GM19372 (cell line): ENCODE measurements around the gene PTTG2.
"Not testable (repeated sequence)": the region's sequence is repeated elsewhere in the genome, so short reads cannot be mapped to it uniquely, and the experiment has no call there.

ENCODE experiments used
- ATAC-seq: cut with Tn5 transposase; IDR thresholded peaks from one replicate; pipeline ENCODE4 v1.9.1; 2021; ENCODE audit warnings: mild to moderate bottlenecking, low read depth, moderate library complexity; ENCODE audit not compliant: unreplicated experiment

PTTG2 gene

DNA sequence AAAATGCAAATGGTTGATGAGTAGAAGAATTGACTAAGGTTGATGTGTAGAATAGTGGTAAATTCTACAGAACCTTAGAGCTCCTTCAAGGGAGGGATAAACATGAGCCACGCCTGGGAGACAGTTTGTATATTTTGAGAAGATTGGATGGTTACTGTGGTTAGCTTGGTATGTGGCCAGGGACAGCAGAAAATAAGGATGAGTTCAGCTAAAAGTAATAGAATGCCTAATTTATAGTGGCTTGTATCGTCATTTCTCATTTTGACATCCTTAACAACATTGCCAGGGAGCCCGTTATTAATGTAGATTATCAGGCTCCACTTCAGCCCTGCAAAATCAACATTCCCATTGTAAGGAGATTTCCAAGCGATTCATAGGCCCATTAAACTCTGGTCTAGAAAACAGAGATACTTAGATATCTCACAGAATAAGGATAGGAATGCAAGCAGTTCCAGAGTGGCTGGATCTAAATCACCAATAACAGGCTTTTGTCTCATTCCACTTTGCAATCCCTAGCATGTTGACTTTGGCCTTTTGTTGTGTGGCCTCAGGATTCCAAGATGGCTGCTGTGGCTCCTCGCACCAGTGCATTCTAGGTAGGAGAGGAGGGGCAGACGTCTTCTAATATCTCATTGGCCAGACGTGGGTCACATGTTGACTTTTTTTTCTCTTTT, 6.4 kb upstream of the PTTG2 start:
- ATAC-seq = no peak

DNA sequence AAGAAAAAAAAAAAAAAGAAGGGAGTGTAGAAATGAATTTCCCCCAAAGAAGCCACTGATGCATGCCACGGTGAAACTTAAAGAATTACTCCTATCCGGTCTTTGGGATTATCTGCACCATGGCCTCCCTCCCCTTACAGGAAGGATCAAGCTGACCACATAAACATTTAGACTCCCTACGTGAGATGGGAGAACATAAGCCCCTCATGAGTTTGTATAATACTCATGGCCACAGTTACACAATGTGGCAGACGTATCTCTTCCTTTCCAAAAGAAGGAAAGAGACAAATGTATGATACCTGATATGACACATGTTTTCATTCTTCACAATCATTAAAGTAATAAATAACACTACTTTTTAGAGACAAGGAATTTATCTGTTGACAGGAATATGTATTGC, 3.3 kb upstream of the PTTG2 start:
- ATAC-seq = no peak

- no peak for ATAC-seq
Observed at GRCh38 chr4:37958932-37959331, 1.3 kb upstream of the PTTG2 start.

DNA sequence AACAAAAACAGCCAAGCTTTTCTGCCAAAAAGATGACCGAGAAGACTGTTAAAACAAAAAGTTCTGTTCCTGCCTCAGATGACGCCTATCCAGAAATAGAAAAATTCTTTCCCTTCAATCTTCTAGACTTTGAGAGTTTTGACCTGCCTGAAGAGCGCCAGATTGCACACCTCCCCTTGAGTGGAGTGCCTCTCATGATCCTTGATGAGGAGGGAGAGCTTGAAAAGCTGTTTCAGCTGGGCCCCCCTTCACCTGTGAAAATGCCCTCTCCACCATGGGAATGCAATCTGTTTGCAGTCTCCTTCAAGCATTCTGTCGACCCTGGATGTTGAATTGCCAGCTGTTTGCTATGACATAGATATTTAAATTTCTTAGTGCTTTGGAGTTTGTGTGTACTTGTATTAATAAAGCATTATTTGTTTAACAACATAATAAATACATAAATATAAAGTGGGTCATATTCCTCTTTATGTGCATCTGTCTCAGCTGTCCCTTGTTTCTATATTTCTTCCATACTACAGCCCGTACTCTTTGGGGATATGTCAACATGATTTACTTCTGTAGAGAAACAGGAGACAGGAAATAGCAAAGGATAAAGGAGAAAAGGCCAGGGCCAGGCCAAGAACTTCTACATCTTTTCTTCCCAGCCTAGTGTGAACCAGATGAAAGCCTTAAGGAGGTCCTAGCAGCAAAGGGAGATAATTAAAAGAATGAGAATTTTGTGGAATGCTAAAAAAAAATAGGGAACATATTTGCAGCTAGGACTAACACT, 667 bp downstream of the PTTG2 start:
- ATAC-seq = no peak

DNA sequence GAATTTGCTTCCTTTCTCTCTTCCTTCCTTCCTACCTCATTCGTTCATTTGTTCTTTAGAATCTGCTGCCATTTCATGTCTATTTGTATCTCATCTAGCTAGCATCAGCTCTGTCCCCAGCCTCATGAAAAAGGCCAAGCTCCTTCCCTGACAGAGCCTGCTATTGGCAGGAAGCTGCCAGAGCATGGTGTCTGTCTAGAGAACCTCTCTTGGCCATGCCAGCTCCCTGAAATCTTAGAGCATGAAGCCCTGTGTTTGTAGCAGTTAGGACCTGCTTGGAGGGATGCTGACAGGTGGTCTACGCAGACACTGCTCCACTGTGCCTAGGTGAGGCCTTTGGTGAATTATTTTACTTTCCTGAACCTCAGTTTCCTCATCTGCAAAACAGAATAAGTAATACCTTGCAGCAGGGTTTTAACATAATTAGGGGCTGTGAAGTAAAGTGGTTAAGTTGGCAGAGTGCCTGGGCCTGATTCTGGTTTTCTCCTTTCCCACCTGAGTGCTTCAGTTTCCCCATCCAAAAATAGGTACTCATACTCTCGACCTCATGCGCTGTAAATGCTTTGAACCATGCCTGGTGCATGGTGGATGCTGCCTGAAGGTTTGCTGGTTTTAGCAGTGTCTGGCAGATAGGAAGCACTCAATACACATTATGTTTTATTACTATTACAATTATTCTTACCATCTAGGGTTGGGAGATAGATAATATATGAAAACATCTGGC, 4.7 kb downstream of the PTTG2 start:
- no peak for ATAC-seq

- no peak for ATAC-seq
Observed at GRCh38 chr4:37966044-37966443, 5.8 kb downstream of the PTTG2 start.

GRCh38 chr4:37967736-37968135, 7.5 kb downstream of the PTTG2 start:
- ATAC-seq = no peak

DNA sequence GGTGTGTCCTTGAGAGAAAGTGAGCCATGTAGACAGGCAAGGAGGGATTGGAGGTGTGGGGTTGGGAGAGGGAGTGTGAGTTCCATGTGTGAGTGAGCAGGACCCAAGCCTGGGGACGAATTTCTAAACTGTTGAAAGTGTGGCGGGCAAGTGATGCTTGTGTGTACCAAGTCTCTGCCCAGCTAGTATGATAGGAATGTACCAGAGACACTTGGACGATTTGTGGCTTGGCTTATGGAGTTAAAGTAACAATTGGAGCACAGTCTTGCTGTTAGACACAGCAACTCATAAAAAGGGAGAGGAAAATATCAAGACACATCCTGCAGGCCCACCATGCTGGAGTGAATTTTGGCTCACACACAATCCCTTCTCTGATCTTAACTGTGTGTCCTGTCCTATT, 8.5 kb downstream of the PTTG2 start:
- no peak for ATAC-seq

- ATAC-seq = no peak
Observed at GRCh38 chr4:37970702-37971101, 10.5 kb downstream of the PTTG2 start.

DNA sequence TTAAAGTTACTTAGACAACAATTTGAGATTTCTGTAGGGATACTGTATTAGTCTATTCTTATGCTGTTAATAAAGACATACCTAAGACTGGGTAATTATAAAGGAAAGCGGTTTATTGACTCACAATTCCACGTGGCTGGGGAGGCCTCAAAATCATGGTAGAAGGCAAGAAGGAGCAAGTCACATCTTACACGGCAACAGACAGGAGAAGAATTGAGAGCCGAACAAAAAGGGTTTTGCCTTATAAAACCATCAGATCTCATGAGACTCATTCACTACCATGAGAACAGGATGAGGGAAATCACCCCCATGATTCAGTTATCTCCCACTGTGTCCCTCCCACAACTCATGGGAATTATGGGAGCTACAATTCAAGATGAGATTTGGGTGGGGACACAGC, 11.0 kb downstream of the PTTG2 start:
- ATAC-seq = no peak

DNA sequence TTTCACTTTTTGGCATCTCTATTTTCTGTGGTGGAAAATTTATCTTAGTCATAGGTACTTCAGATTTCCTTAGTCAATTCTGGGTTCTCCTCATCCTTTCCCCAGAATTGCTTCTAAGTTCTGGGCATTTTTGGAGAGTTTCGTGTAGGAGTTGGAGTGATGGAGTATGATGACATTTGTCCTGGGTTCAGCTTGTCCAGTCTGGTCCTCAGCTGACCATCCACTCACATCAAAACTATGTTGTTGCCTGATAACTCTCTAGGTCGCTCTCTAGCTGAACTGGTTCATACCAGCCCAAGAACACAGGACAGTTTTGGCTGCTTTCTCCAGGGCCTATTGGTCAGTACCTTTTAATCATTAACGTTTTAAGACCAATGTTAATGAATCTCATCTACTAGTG, 13.2 kb downstream of the PTTG2 start:
- ATAC-seq = no peak

- ATAC-seq = not testable (repeated sequence)
Observed at GRCh38 chr4:37975321-37975822, 15.2 kb downstream of the PTTG2 start.

- ATAC-seq = no peak
Observed at GRCh38 chr4:37976507-37976906, 16.3 kb downstream of the PTTG2 start.

DNA sequence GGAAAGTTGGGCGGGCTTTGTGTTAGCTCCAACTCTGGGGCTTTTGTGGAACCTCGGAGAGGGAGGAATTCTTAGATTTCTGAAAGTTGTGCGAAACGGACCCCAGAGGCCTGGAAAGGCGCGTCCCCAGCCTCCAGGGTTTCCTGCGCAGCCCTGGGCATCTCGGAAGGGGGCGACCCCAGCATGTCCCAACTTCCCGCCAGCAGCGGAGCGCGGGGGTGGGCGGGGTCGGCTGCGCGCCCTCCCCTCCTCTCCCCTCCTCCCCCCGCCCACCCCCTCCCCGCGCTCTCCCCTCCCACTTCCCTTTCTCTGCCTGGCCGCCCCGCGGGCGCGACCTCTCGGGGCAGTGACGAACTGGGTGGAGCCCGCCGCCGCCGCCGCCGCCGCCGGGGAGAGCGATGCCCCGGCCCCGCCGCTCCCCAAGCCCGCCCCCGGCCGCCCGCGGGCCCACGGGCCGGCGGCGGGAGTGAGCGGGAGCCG, 16.8 kb downstream of the PTTG2 start:
- ATAC-seq = peak; percentile 82

DNA sequence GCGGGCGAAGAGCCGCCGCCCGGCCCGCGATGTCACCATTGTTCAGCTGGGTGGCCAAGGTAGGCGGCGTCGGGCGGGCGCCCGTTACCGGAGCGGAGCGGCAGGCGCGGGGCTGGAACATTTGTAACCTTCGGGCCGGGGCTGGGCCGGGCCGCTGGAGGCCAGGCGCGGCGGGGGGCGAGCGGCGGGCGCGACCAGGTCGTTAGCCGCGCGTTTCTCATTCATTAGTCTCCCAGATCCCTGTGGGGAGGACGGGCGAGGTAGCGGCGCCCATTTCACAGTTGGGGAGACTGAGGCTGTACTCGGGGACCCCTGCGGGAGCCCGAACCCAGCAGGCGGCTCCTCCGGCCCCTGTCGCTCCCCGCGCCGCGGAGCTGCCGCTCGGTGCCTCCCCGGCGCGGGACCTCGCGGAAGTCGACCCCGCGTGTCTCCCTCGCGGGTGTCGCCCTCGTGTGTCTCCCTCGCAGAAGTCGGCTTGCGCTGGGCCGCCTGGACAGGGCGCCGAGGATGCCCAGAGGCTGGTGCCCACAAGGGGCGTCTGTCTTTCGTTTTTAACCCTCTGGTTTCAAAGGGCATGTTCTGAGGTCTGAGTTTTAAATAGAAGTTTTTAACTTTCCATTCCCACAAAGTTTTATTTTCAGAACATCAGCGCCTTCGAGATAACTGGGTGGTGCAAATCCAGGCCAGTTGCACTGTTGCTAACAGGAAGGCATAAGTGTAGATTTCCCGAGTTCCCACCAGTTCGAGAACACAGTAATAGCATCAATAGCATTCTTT, 17.5 kb downstream of the PTTG2 start:
- peak; percentile 66 for ATAC-seq

- ATAC-seq = peak; percentile 27
Observed at GRCh38 chr4:37978248-37978924, 18.2 kb downstream of the PTTG2 start.

GRCh38 chr4:37980246-37980645, 20.0 kb downstream of the PTTG2 start:
- no peak for ATAC-seq

- ATAC-seq = no peak
Observed at GRCh38 chr4:37981425-37981824, 21.2 kb downstream of the PTTG2 start.

GRCh38 chr4:37981844-37982720, 21.9 kb downstream of the PTTG2 start:
- no peak for ATAC-seq
